SK-N-SH (cell line): ENCODE data around the gene KRTAP1-4. TPM values are rescaled to one million over a fixed set of nuclear protein-coding genes. Genes with fewer than 3 reads are reported as not detected.

Source experiments
- CTCF ChIA-PET: fragments of 300-600, 350-600 bp; formaldehyde crosslinking; extraction: SDS; loops from one replicate; lab custom pipeline; 2021; lab: Yijun Ruan, JAX
- POLR2A ChIA-PET: fragments of 350-600 bp; sonication (Branson Sonifier 250); formaldehyde crosslinking; extraction: SDS; loops from one replicate; lab custom pipeline; 2020; ENCODE audit warnings: antibody characterized with exemption, inconsistent platforms; lab: Yijun Ruan, JAX
- DNase-seq: peaks from one replicate; pipeline ENCODE4 v3.0.0; 2012
- H2AFZ ChIP-seq: fragments of 200-600 bp; sonication (generic); 2 replicates; pipeline ENCODE4 v1.8.1; 2016; ENCODE audit warnings: antibody characterized with exemption, mild to moderate bottlenecking, low read depth
- H3F3A ChIP-seq: fragments of 200-600 bp; sonication (generic); replicated peaks from 2 replicates; pipeline ENCODE3; 2016; ENCODE audit warnings: antibody characterized with exemption, mild to moderate bottlenecking; ENCODE audit not compliant: insufficient read depth
- H3K27ac ChIP-seq, 2 experiments: fragments of 200-500 bp in 1 of 2; fragments of 200-600 bp in 1 of 2; sonication (Bioruptor generic) in 1 of 2; sonication (generic), shearing (Covaris generic) in 1 of 2; 2 replicates each; pipeline versions ENCODE4 v1.5.1 to v1.6.1; 2014 to 2016; ENCODE audit warnings: low read depth in 2 of 2, inconsistent platforms in 1 of 2, low read length in 1 of 2, mild to moderate bottlenecking in 1 of 2, mixed read lengths in 1 of 2
- H3K27me3 ChIP-seq: fragments of 200-600 bp; sonication (generic), shearing (Covaris generic); 2 replicates; pipeline ENCODE4 v1.6.1; 2016; ENCODE audit warnings: mixed run types; ENCODE audit not compliant: insufficient read depth
- H3K36me3 ChIP-seq, 2 experiments: fragments of 200-500 bp in 1 of 2; fragments of 200-600 bp in 1 of 2; sonication (Bioruptor generic) in 1 of 2; sonication (generic) in 1 of 2; replicated peaks in 1 of 2; 2 replicates each; pipeline versions ENCODE3 to v1.5.1; 2014 to 2016; ENCODE audit warnings: low read length in 1 of 2, mild to moderate bottlenecking in 1 of 2; ENCODE audit not compliant: insufficient read depth in 2 of 2, control insufficient read depth in 1 of 2
- H3K4me1 ChIP-seq, 2 experiments: fragments of 200-500 bp in 1 of 2; fragments of 200-600 bp in 1 of 2; sonication (Bioruptor generic) in 1 of 2; sonication (generic), shearing (Covaris generic) in 1 of 2; 2 replicates each; pipeline versions ENCODE4 v1.5.1 to v1.6.1; 2014 to 2016; ENCODE audit warnings: low read depth in 1 of 2, low read length in 1 of 2, mixed run types in 1 of 2; ENCODE audit not compliant: insufficient read depth in 2 of 2, control insufficient read depth in 1 of 2
- H3K4me2 ChIP-seq: fragments of 200-600 bp; sonication (generic), shearing (Covaris generic); 2 replicates; pipeline ENCODE4 v1.6.1; 2017; ENCODE audit warnings: mixed run types
- H3K4me3 ChIP-seq, 2 experiments: fragments of 200-500 bp in 1 of 2; fragments of 200-600 bp in 1 of 2; sonication (Bioruptor generic) in 1 of 2; sonication (generic), shearing (Covaris generic) in 1 of 2; 2 replicates each; pipeline versions ENCODE4 v1.5.1 to v1.8.1; 2014 to 2016; ENCODE audit warnings: low read depth in 2 of 2, inconsistent platforms in 1 of 2, low read length in 1 of 2, mild to moderate bottlenecking in 1 of 2, mixed read lengths in 1 of 2, moderate library complexity in 1 of 2
- H3K79me2 ChIP-seq: fragments of 200-600 bp; sonication (generic); 2 replicates; pipeline ENCODE4 v1.8.1; 2017; ENCODE audit warnings: mild to moderate bottlenecking; ENCODE audit not compliant: insufficient read depth
- H3K9ac ChIP-seq: fragments of 200-600 bp; sonication (generic); 2 replicates; pipeline ENCODE4 v1.6.1; 2017; ENCODE audit warnings: mixed run types
- H3K9me2 ChIP-seq: fragments of 200-600 bp; sonication (generic); 2 replicates; pipeline ENCODE4 v1.6.1; 2017; ENCODE audit warnings: mixed run types
- H3K9me3 ChIP-seq: fragments of 200-600 bp; sonication (generic); 2 replicates; pipeline ENCODE4 v1.6.1; 2017; ENCODE audit warnings: mixed run types, mild to moderate bottlenecking, moderate library complexity
- H4K20me1 ChIP-seq: fragments of 200-600 bp; sonication (generic); 2 replicates; pipeline ENCODE4 v1.6.1; 2017; ENCODE audit warnings: mild to moderate bottlenecking, mixed run types; ENCODE audit not compliant: insufficient read depth
- ELF1 ChIP-seq: IDR thresholded peaks from 2 replicates; pipeline ENCODE4 v1.4.0; 2012
- FOSL2 ChIP-seq: IDR thresholded peaks from 2 replicates; pipeline ENCODE4 v1.4.0; 2012; ENCODE audit warnings: low read depth, mild to moderate bottlenecking, moderate library complexity, borderline replicate concordance
- FOXM1 ChIP-seq: IDR thresholded peaks from 2 replicates; pipeline ENCODE4 v1.4.0; 2012; ENCODE audit warnings: low read depth, mild to moderate bottlenecking
- GATA2 ChIP-seq: sonication (generic); formaldehyde crosslinking; IDR thresholded peaks from 2 replicates; pipeline ENCODE4 v1.5.0; 2020; ENCODE audit warnings: mild to moderate bottlenecking, missing genetic modification reagents
- JUND ChIP-seq: IDR thresholded peaks from 2 replicates; pipeline ENCODE4 v1.4.0; 2012
- MAX ChIP-seq: IDR thresholded peaks from 2 replicates; pipeline ENCODE4 v1.4.0; 2012; ENCODE audit warnings: low read depth
- MEF2A ChIP-seq: IDR thresholded peaks from 2 replicates; pipeline ENCODE4 v1.4.0; 2012; ENCODE audit warnings: low read depth, borderline replicate concordance
- POLR2AphosphoS5 ChIP-seq: IDR thresholded peaks from 2 replicates; pipeline ENCODE4 v1.6.1; 2012; ENCODE audit warnings: low read depth, low read length
- REST ChIP-seq: IDR thresholded peaks from 2 replicates; pipeline ENCODE4 v1.6.1; 2012; ENCODE audit warnings: mild to moderate bottlenecking, low read depth, low read length, moderate library complexity
- RFX5 ChIP-seq: IDR thresholded peaks from 2 replicates; pipeline ENCODE4 v1.6.1; 2012; ENCODE audit warnings: mild to moderate bottlenecking, improper control_type of control experiment, low read length
- SIN3A ChIP-seq: IDR thresholded peaks from 2 replicates; pipeline ENCODE4 v1.6.1; 2012; ENCODE audit warnings: low read depth, mild to moderate bottlenecking, low read length, moderate library complexity, borderline replicate concordance
- TCF12 ChIP-seq: IDR thresholded peaks from 2 replicates; pipeline ENCODE4 v1.4.0; 2012
- TEAD4 ChIP-seq: IDR thresholded peaks from 2 replicates; pipeline ENCODE4 v1.4.0; 2012; ENCODE audit warnings: mild to moderate bottlenecking, borderline replicate concordance; ENCODE audit not compliant: insufficient read depth
- USF1 ChIP-seq: IDR thresholded peaks from 2 replicates; pipeline ENCODE4 v1.4.0; 2012; ENCODE audit warnings: low read depth, borderline replicate concordance
- USF2 ChIP-seq: fragments of 150-350 bp; IDR thresholded peaks from 2 replicates; pipeline ENCODE4 v1.6.1; 2017; ENCODE audit warnings: antibody characterized with exemption, low read length, low read depth, borderline replicate concordance
- ZBTB33 ChIP-seq: IDR thresholded peaks from 2 replicates; pipeline ENCODE4 v1.4.0; 2012; ENCODE audit warnings: low read depth, borderline replicate concordance
- WGBS: methylation state at CpG from one replicate; pipeline ENCODE4 v1.1.6; 2017; ENCODE audit warnings: low lambda C conversion rate; 5-methylcytosine and 5-hydroxymethylcytosine counted together
- polyA plus RNA-seq, 3 experiments: library from polyadenylated mRNA; depleted of rRNA; stranded (reverse); fragments of >200 nt; gene quantifications; 2 replicates each; pipeline ENCODE4 v1.2.3, GENCODE V29; 2012

KRTAP1-4 gene
- polyA plus RNA-seq, 1 of the 3 experiments (the other 2 are of a cell fraction) = not detected

- Histone ChIP-seq H3K4me2 (no peak overlapping the region), H3K9me2 (no peaks in the 10 kb centered on the region), H3K4me3 (no peak overlapping the region), H3F3A (no peaks in the 10 kb centered on the region), H4K20me1 (no peaks in the 10 kb centered on the region), H3K27me3 (peaks cover 41% of the 10 kb centered on the region; the same call in 1 of the 2 replicates), H3K79me2 (no peaks in the 10 kb centered on the region), H3K9me3 (no peaks in the 10 kb centered on the region), H2AFZ (no peak overlapping the region), H3K36me3 (no peaks in the 10 kb centered on the region), H3K4me1 (no peaks in the 10 kb centered on the region), H3K9ac (no peak overlapping the region), H3K27ac (no peak overlapping the region)
- no peak for TF ChIP-seq RFX5
- TF ChIP-seq ELF1 = no peak
- no peak for TF ChIP-seq POLR2AphosphoS5
- no peak for TF ChIP-seq REST
- no peak for TF ChIP-seq GATA2
- TF ChIP-seq TCF12 = no peak
- TF ChIP-seq TEAD4 = no peak
- no peak for TF ChIP-seq USF1
- no peak for TF ChIP-seq FOXM1
- TF ChIP-seq MAX = no peak
- POLR2A ChIA-PET = no interaction called here
- no peak for DNase-seq
- CTCF ChIA-PET = no interaction called here
- 17% methylated on average over 6 of the region's 6 CpGs for WGBS
Measured at GRCh38 chr17:41012326-41013120, 17.5 kb downstream of the KRTAP1-4 start.

GRCh38 chr17:41010441-41010840, 19.6 kb downstream of the KRTAP1-4 start:
- H3K9ac ChIP-seq = no peak overlapping the region
- no peaks in the 10 kb centered on the region for H3F3A ChIP-seq
- DNase-seq = no peak
- H3K4me2 ChIP-seq = no peak overlapping the region
- H3K4me1 ChIP-seq = no peaks in the 10 kb centered on the region
- ChIA-PET CTCF (no interaction called here), POLR2A (no interaction called here)
- H2AFZ ChIP-seq = no peak overlapping the region
- H3K9me2 ChIP-seq = no peaks in the 10 kb centered on the region
- H3K36me3 ChIP-seq = no peaks in the 10 kb centered on the region
- H3K79me2 ChIP-seq = no peaks in the 10 kb centered on the region
- H3K9me3 ChIP-seq = no peaks in the 10 kb centered on the region
- H4K20me1 ChIP-seq = no peaks in the 10 kb centered on the region
- H3K27ac ChIP-seq = no peak overlapping the region
- peaks cover 31% of the 10 kb centered on the region; the same call in 1 of the 2 replicates for H3K27me3 ChIP-seq
- TF ChIP-seq POLR2AphosphoS5 (no peak), SIN3A (no peak), FOSL2 (no peak), MEF2A (no peak), USF2 (no peak), ZBTB33 (no peak), USF1 (no peak), JUND (no peak)
- TF ChIP-seq, all 33 proteins: peak for 0
- no peak overlapping the region for H3K4me3 ChIP-seq
